ENCODE measurements around the gene DHRS2. TPM values are rescaled to one million over a fixed set of nuclear protein-coding genes. Genes with fewer than 3 reads are reported as not detected.

The DHRS2 gene
- total and polyA plus RNA-seq, 2 of the 13 experiments (the other 11 are each of a cell fraction or from before 2014, with no cell fraction given) = 1,621 to 3,021 TPM

DNA sequence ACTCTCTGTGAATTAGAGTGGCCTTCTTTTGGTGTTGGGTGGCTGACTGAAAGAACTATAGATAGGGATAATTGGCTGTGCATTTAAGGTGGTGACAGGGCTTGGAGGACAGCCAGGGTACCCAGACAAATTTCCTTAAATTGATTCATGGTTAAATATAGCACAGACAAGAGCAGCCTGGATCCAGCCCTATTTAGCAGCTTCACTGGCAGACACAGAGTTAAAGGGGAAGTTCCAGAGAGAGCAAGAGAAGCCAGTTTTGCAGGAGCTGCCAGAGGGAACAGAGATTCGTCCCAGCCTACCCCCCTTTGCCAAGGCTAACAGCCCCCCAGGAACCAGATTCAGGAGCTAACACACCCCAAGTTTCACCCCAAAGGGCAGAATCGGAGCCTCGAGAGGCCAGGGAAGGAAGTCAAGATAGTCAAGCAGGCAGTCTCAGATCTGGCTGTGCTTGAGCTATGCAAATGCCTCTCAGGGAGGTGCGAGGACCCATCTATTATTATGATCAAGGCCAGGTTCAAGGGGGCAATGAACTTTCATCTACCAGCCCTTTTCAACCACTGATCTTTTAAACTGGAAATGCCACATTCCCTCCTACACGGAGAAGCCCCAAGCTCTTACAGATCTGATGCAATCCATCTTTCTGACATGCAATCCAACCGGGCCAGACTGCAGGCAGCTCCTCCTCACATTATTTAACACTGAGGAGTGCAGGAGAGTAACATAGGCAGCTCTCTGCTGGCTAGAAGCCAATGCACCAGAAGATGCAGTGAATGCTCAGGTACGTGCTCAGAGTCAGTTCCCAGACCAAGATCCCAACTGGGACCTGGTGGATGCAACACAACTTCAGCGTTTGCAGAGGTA, 58.2 kb downstream of the DHRS2 start (continued):
- TF ChIP-seq CBX5 (CRISPR knock-in tag; IDR thresholded peaks at IDR 0.05; ENCODE audit: borderline replicate concordance) (peak; percentile 77), ZNF382 (CRISPR knock-in tag; IDR thresholded peaks at IDR 0.05; ENCODE audit: borderline replicate concordance) (no peak), ZNF563 (CRISPR knock-in tag; IDR thresholded peaks at IDR 0.05) (no peak), TMF1 (CRISPR knock-in tag; IDR thresholded peaks at IDR 0.05; ENCODE audit: low read depth) (no peak), ZNF883 (CRISPR knock-in tag; IDR thresholded peaks at IDR 0.05; ENCODE audit: not compliant biosample characterization) (peak; percentile 74), HNRNPH1 (optimal IDR thresholded peaks at IDR 0.05; ENCODE audit: low read depth, low read length) (no peak), ZNF337 (CRISPR knock-in tag; IDR thresholded peaks at IDR 0.05; ENCODE audit: borderline replicate concordance, low read depth) (no peak), SIX4 (CRISPR knock-in tag; IDR thresholded peaks at IDR 0.05) (no peak), SMARCC2 (IDR thresholded peaks at IDR 0.05) (no peak), GATA4 (IDR thresholded peaks at IDR 0.05; ENCODE audit: borderline replicate concordance, low read depth) (no peak), FOXP1 (IDR thresholded peaks at IDR 0.05) (no peak), FOXP1 (CRISPR knock-in tag; IDR thresholded peaks at IDR 0.05) (peak; percentile 8; the same call in 1 of the 2 replicates), ZNF44 (CRISPR knock-in tag; IDR thresholded peaks at IDR 0.05) (0 out of 2 replicates have a peak, but pooled peaks have one; percentile 13), ZNF605 (CRISPR knock-in tag; IDR thresholded peaks at IDR 0.05) (peak; percentile 83), CENPX (CRISPR knock-in tag; IDR thresholded peaks at IDR 0.05) (no peak), ZZZ3 (CRISPR knock-in tag; IDR thresholded peaks at IDR 0.05; ENCODE audit: borderline replicate concordance) (no peak), RXRA (CRISPR knock-in tag; IDR thresholded peaks at IDR 0.05) (peak; percentile 61; the same call in 1 of the 2 replicates), ZFP41 (CRISPR knock-in tag; IDR thresholded peaks at IDR 0.05; ENCODE audit: borderline replicate concordance) (0 out of 2 replicates have a peak, but pooled peaks have one; percentile 52)
- TF ChIP-seq, protein P1, sequence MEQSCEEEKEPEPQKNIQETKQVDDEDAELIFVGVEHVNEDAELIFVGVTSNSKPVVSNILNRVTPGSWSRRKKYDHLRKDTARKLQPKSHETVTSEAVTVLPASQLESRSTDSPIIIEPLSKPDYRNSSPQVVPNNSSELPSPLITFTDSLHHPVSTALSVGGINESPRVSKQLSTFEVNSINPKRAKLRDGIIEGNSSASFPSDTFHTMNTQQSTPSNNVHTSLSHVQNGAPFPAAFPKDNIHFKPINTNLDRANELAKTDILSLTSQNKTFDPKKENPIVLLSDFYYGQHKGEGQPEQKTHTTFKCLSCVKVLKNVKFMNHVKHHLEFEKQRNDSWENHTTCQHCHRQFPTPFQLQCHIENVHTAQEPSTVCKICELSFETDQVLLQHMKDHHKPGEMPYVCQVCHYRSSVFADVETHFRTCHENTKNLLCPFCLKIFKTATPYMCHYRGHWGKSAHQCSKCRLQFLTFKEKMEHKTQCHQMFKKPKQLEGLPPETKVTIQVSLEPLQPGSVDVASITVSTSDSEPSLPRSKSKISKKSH (CRISPR knock-in tag; IDR thresholded peaks at IDR 0.05; ENCODE audit: borderline replicate concordance) = no peak
- TF ChIP-seq, protein P2, sequence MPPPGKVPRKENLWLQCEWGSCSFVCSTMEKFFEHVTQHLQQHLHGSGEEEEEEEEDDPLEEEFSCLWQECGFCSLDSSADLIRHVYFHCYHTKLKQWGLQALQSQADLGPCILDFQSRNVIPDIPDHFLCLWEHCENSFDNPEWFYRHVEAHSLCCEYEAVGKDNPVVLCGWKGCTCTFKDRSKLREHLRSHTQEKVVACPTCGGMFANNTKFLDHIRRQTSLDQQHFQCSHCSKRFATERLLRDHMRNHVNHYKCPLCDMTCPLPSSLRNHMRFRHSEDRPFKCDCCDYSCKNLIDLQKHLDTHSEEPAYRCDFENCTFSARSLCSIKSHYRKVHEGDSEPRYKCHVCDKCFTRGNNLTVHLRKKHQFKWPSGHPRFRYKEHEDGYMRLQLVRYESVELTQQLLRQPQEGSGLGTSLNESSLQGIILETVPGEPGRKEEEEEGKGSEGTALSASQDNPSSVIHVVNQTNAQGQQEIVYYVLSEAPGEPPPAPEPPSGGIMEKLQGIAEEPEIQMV (CRISPR knock-in tag; IDR thresholded peaks at IDR 0.05; ENCODE audit: low read depth) = no peak
- TF ChIP-seq, protein P3, sequence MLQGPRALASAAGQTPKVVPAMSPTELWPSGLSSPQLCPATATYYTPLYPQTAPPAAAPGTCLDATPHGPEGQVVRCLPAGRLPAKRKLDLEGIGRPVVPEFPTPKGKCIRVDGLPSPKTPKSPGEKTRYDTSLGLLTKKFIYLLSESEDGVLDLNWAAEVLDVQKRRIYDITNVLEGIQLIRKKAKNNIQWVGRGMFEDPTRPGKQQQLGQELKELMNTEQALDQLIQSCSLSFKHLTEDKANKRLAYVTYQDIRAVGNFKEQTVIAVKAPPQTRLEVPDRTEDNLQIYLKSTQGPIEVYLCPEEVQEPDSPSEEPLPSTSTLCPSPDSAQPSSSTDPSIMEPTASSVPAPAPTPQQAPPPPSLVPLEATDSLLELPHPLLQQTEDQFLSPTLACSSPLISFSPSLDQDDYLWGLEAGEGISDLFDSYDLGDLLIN (CRISPR knock-in tag; IDR thresholded peaks at IDR 0.05; ENCODE audit: borderline replicate concordance) = 0 out of 2 replicates have a peak, but pooled peaks have one; percentile 28
- TF ChIP-seq, protein P4, sequence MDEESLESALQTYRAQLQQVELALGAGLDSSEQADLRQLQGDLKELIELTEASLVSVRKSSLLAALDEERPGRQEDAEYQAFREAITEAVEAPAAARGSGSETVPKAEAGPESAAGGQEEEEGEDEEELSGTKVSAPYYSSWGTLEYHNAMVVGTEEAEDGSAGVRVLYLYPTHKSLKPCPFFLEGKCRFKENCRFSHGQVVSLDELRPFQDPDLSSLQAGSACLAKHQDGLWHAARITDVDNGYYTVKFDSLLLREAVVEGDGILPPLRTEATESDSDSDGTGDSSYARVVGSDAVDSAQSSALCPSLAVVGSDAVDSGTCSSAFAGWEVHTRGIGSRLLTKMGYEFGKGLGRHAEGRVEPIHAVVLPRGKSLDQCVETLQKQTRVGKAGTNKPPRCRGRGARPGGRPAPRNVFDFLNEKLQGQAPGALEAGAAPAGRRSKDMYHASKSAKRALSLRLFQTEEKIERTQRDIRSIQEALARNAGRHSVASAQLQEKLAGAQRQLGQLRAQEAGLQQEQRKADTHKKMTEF (CRISPR knock-in tag; IDR thresholded peaks at IDR 0.05) = peak; percentile 57; the same call in 1 of the 2 replicates
- TF ChIP-seq, protein P5, sequence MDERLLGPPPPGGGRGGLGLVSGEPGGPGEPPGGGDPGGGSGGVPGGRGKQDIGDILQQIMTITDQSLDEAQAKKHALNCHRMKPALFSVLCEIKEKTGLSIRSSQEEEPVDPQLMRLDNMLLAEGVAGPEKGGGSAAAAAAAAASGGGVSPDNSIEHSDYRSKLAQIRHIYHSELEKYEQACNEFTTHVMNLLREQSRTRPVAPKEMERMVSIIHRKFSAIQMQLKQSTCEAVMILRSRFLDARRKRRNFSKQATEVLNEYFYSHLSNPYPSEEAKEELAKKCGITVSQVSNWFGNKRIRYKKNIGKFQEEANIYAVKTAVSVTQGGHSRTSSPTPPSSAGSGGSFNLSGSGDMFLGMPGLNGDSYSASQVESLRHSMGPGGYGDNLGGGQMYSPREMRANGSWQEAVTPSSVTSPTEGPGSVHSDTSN (CRISPR knock-in tag; IDR thresholded peaks at IDR 0.05) = 0 out of 2 replicates have a peak, but pooled peaks have one; percentile 26

Measured in HepG2 (cell line).